Cerebellar nuclear complex (tissue), 1 donor: ENCODE results near the gene SEMA3F.

Experiments used
- DNase-seq, 2 experiments: peaks; one replicate each; lab custom pipeline; 2025; lab: John Stamatoyannopoulos, UW

Gene SEMA3F

GRCh38 chr3:50155891-50156290 is 767 bp downstream of the SEMA3F start:
- no peak for DNase-seq

GRCh38 chr3:50156549-50157493 is 1.7 kb downstream of the SEMA3F start:
- no peak for DNase-seq

GRCh38 chr3:50157827-50158529 is 2.9 kb downstream of the SEMA3F start:
- DNase-seq: no peak

- no peak for DNase-seq
These were observed 3.5 kb downstream of the SEMA3F start for GRCh38 chr3:50158530-50159146.

GRCh38 chr3:50160561-50160983 is 5.4 kb downstream of the SEMA3F start:
- DNase-seq: no peak

GRCh38 chr3:50161320-50161719 is 6.2 kb downstream of the SEMA3F start:
- DNase-seq: no peak

- no peak for DNase-seq
These were observed 7.1 kb downstream of the SEMA3F start for GRCh38 chr3:50162034-50162883.

- no peak for DNase-seq
These were observed 8.7 kb downstream of the SEMA3F start for GRCh38 chr3:50163572-50164455.

- DNase-seq: no peak
These were observed 9.4 kb downstream of the SEMA3F start for GRCh38 chr3:50164481-50164880.

GRCh38 chr3:50164984-50165909 is 10.1 kb downstream of the SEMA3F start:
- no peak for DNase-seq

GRCh38 chr3:50165910-50166538 is 10.9 kb downstream of the SEMA3F start:
- no peak for DNase-seq

- DNase-seq: no peak
These were observed 11.5 kb downstream of the SEMA3F start for GRCh38 chr3:50166620-50167019.

- no peak for DNase-seq
These were observed 12.1 kb downstream of the SEMA3F start for GRCh38 chr3:50167069-50167840.

- no peak for DNase-seq
These were observed 12.7 kb downstream of the SEMA3F start for GRCh38 chr3:50167841-50168209.

- no peak for DNase-seq
These were observed 13.3 kb downstream of the SEMA3F start for GRCh38 chr3:50168388-50168787.

- DNase-seq: no peak
These were observed 13.7 kb downstream of the SEMA3F start for GRCh38 chr3:50168791-50169190.

GRCh38 chr3:50169232-50169832 is 14.2 kb downstream of the SEMA3F start:
- DNase-seq: no peak

GRCh38 chr3:50169858-50170257 is 14.7 kb downstream of the SEMA3F start:
- no peak for DNase-seq
